ELF-1 (cell line): ENCODE measurements around the gene ASB1.

Source experiments
- DNase-seq: peaks from one replicate; pipeline ENCODE4 v3.0.0-alpha.2; 2016; ENCODE audit warnings: low read depth, low spot score

The ASB1 gene

DNA sequence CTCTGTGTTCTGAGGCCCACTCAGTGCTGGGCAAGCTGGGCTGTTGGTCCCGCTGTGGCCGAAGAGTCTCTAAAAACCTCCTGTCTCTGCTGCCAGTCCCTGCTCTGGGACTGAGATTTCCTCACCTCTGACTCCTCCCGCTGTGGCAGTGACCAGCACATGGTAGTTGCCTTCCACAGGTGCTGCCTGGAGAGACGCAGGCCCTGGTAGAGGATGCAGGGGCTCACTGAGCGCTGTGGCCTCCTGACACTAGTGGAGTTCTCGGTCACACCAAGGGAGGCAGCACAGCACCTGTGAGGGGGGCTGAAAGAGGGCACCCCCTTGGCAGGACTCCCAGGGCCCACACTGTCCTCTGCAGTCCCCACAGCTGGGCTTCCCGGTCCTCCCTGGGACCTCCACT lies 3.8 kb upstream of the ASB1 start:
- DNase-seq = no peak

DNA sequence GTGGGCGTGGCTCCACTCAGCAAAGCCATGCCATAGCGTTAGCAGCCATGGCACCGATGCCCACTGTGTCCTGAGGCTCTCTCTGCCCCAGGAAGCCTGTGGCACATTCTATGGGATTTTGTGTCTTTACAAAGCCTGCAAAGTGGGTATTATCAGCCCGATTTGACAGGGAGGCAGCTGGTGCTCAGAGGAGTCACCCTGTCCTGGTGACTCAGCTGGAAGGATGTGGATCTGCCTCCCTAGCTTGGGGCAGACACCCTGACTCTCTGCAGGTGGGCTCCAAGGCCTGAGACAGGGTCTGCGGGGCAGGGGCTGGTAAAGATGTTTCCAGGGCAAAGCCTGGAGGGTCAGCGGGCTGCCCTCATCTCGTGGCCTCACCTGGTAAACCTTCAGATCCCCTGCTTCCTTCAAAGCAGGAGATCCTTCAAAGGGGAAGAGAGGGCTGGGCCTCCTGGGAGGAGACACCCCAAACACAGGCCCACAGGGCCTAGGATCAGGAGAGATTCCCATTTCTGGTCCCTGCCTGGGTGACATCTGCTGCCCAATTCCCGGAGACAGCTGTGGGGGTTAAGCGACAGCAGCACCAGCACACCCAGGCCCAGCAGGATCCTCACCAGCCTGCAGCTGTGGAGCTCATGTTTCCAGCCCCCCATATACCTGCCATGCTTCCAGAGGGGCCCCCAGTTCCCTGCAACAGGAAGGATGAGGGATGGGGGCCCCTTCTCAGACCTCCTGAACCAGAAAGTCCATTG lies 3.0 kb upstream of the ASB1 start:
- no peak for DNase-seq

GRCh38 chr2:238424313-238424700 lies 2.4 kb upstream of the ASB1 start:
- DNase-seq = no peak

- DNase-seq = no peak
Observed at GRCh38 chr2:238425505-238425978, 1.2 kb upstream of the ASB1 start.

DNA sequence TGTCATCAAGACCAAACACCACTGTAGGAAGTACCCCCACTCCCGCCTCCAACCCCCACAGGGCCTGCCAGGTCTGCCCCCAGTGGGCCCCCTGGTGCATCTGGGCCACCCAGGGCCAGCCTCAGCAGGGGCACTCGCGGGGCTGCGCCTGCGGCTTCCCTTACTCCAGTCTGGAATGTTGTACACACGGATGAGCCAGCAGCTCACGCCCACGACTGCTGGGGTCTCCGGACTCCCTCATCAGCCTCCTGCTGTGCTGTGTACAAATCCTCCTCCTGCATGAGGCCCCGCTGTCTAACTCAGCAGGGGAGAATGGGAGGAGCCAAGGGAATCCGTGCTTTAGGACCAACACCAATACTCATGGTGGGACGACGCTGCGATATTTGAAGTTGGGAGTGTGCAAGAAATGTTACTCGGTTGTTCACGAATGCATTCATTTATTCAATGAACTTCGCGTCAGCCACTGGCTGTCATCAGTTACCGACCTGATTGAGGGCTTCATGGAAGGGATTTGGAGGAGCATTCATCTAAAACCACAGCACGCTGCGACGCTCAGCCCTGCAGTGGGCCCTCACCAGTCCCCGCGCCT lies 654 bp upstream of the ASB1 start:
- DNase-seq = peak; percentile 68

DNA sequence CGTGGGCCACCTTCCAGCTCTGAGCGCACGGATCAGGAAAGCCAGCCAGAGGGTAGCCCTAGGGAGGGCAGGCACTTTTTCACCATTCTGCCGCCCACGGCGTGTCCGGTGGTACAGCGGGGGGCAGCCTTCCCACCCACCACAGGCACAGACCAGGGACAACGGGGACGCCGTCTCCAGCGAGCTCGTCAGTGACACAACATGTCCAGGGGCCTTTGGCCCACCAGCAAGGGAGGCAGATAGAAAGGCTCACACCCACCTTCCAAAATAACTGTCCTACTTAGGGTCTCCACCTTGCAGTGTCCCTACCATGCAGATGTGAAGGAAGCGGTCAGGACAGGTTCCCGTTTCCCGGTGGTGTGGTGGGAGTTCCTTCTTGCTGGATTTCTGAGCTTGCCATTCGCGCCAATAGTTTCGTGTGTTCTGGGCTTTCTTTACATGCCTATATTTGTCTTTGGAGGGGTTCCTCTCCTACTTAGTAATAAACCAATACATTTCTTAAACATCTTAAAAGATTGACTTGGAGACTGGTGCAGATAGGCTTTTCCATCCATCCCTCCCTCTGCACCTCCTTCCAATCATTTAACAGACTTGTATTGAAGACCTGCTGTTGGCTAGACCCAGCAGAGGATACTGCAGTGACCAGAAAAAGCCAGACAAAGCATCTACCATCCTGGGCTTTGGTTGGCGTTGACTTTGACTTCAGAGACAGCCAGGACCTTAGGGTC lies 872 bp downstream of the ASB1 start:
- no peak for DNase-seq

DNA sequence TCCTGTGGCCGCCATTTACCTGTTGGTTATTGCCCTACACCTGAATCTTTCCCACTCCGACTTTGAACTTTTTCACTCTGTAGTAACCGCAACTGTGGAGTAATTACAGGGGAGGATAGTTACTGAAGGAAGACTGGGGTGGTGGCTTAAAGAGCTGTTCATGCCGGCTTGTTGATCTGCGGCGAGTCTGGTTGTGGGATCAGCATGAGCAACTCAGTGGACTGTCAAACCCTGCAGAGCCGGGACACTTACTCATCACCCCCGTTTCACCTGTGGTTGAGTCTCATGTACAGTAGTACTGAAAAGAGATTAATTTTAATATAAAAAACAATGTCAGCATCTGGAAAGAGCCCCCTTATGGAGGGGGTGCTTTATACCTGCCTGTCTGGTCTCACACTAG lies 2.1 kb downstream of the ASB1 start:
- DNase-seq = no peak

DNA sequence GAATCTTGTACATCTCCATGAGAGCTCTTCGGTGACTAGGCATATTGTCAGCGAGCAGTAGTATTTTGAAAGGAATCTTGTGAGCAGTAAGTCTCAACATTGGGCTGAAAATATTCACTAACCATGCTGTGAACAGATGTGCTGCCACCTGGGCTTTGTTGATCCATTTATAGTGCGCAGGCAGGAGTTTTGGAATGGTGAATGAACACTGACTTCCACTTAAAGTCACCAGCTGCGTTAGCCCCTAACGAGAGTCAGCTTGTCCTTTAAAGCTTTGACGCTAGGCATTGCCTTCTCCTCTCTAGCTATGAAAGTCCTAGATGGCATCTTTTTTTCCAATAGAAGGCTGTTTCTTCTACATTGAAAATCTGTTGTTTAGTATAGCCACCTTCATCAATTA lies 4.1 kb downstream of the ASB1 start:
- no peak for DNase-seq

GRCh38 chr2:238431456-238431855 lies 4.7 kb downstream of the ASB1 start:
- DNase-seq = no peak

GRCh38 chr2:238433300-238433915 lies 6.7 kb downstream of the ASB1 start:
- DNase-seq = no peak

DNA sequence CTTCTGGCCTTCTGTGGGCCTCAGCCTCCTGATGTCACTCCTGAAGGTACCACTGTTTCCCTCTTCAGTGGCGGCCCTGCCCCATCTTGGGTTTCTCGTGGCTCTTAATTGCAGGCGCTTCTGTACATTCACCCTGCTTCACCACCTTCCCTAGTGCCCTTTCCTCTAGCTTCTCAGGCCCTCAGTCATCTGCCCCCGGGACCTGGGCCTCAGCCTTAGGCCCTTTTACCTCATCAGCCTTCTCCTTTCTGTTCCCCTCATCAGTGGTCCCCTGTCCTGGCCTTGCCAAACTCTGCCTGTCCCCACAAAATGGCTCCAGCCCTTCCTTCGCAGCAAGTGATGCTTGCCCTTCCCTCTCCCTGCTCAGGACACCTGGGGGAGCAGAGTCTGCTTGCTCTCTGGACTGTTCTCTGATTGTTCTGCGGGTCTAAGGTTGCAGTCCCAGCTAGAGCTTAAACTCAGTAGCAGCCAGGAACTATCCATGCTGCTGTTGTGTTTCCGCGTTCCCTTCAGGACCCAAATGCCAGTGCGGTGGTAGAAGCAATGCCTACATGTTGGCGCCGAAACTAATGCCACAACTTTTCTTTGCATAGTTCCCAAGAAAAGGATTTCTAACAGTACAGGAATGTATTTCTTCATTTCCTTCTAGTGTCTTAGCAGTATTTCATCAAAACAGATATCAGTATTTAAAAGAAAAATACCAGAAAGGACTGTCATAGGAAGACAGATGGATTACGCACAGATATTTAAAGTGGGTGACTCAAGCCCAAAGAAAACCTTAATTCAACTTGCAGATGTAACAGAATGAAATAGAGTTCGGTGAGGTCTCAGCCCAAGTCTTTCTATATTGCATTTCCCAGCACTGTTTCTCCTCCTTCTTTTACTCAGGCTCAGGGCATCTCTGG lies 7.5 kb downstream of the ASB1 start:
- no peak for DNase-seq

DNA sequence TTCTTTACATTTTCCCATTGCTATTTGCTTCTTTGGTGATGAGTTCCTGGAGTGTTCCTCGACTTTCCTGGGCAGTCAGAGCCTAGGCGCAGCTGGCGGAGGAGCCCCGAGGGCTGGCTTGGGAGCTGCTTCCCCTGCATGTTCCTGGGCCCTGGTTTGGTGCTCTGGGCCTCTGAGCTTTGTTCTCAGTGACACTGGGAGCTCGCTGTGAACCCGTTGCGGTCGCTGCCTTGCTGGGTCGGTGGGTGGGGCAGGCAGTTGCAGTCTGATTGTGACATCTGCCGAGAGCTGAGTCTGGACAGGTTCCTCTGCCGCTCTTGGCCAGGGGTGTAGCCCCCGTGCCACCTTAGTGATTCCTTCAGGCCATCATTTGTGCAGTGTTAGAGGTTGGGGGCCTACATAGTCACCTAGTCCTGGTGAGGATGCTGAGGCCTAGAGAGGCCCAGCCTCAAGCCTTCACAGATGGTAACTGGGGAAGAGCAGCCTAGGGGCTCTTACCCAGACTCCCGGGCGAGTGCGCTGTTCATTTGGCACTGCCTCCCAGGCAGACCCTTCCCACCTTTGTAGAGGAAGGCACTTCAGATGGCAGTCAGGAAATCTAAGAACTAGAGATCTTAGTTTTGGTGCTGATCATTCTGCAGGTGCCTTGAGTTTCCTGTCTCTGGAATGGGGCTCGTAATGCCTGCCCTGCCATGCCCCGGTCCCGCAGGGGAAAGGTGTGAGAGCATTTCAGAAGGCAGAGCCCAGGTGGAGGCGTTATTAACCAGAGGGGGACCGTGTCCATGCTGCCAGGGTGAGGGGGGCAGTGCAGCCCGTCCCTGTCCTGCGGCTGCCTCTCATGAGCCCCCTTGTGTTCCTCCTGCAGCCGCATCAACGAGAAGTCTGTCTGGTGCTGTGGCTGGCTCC lies 8.4 kb downstream of the ASB1 start:
- no peak for DNase-seq

- DNase-seq = no peak
Observed at GRCh38 chr2:238435752-238436096, 9.0 kb downstream of the ASB1 start.

DNA sequence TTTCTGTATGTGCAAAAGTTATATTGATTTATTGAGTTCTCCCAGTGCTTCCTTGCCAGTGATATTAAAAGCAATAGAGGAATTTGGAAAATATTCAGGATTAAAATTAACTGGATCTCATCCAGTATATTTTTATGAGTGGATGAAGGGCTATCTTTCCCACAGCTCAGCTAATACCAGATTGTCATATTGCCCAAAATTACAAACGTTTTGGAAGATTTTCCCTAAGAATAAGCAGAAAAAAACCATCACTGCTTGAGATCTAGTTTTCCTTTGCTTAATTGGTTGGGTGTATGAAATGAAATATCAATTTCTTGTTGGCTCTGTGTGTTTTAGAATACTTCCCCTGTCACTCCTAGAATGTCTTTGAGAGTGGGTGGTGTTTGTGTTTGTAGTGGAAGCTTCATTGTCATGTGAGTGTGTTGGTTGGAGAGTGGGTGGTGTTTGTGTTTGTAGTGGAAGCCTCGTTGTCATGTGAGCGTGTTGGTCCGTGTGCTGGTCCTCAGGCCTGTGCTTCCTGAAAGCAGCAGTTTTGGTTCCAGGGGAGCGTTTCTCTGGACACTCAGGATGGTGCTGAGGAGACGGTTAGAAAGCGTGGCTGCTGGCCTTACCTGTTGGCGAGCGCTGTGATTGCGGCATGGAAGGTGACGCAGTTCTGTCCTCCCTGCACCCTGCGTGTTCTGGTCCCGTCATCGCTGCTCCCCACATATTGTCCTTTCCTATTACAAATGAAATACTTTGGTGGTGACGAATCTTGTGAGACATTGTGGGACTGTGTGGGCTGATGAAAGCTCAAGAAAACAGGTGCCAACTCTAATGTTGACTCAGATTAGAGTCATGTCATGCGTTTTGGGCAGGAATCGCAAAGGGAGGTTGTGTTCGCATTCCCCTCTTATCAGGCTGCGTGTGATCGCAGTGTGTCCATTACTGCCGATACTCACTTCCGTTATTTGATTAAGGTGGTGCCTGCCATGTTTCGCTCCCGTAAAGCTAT lies 12.4 kb downstream of the ASB1 start:
- no peak for DNase-seq

- DNase-seq = no peak
Observed at GRCh38 chr2:238439917-238440316, 13.2 kb downstream of the ASB1 start.

- no peak for DNase-seq
Observed at GRCh38 chr2:238440331-238440730, 13.6 kb downstream of the ASB1 start.

GRCh38 chr2:238440767-238441166 lies 14.0 kb downstream of the ASB1 start:
- no peak for DNase-seq

DNA sequence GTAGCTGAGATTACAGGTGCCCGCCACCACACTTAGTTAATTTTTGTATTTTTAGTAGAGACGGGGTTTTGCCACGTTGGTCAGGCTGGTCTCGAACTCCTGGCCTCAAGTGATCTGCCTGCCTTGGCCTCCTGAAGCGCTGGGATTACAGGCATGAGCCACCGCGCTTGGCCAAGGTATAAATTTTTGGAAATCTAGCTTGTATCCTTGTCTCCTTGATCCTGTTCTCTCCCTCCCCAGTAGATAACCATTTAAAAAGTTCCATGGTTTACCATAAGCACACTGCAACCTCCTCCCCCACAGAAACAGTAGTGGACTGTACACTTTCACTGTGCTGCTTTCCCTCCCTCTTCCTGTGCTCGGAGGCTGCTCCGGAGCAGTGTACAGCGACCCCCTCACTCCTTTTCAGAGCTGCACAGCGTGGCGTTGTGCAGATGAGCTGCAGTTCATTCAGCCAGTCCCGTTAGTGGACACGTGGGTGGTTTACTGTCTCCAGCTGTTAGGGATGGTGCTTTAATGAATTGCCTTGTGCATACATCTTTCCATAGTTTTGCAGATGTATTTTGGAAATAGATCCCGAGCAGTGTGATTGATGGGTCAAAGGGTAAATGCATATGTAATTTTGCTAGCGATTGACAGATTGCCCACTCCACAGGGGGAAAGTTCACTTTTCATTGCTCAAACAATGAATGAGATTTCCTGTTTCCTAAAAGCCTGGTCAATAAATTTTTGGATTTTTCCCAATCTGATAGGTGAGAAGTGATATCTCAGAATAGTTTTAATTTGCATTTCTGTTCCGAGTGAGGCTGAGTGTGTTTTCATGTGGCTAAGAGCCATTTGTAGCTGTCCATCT lies 14.8 kb downstream of the ASB1 start:
- DNase-seq = no peak
